ENCODE results near the gene RIC1.
A peak's percentile ranks its signal among the peaks of the same experiment; 100 is the strongest.
"Not testable (repeated sequence)": the region's sequence is repeated elsewhere in the genome, so short reads cannot be mapped to it uniquely, and the experiment has no call there.

RIC1 gene

GRCh38 chr9:5793812-5794211, 164.9 kb downstream of the RIC1 start:
- no peak overlapping the region for H3K4me3 Mint-ChIP-seq
- H3K27ac Mint-ChIP-seq = no peak overlapping the region
- H3K27me3 Mint-ChIP-seq = no peaks in the 10 kb centered on the region
- DNase-seq = no peak
- peaks cover 41% of the 10 kb centered on the region for H3K4me1 Mint-ChIP-seq
- H3K9me3 Mint-ChIP-seq = no peaks in the 10 kb centered on the region
- peak; percentile 46 for ATAC-seq

- Mint-ChIP-seq H3K4me3 (no peak overlapping the region), H3K27ac (no peak overlapping the region), H3K4me1 (peaks cover 42% of the 10 kb centered on the region), H3K9me3 (no peaks in the 10 kb centered on the region), H3K27me3 (no peaks in the 10 kb centered on the region)
- DNase-seq (no peak), ATAC-seq (no peak)
Measured at GRCh38 chr9:5796298-5796697, 167.4 kb downstream of the RIC1 start.

- no peaks in the 10 kb centered on the region for H3K9me3 Mint-ChIP-seq
- peaks cover 26% of the 10 kb centered on the region for H3K4me1 Mint-ChIP-seq
- ATAC-seq (no peak), DNase-seq (no peak)
- no peak overlapping the region for H3K27ac Mint-ChIP-seq
- H3K4me3 Mint-ChIP-seq = no peak overlapping the region
- H3K27me3 Mint-ChIP-seq = no peaks in the 10 kb centered on the region
Measured at GRCh38 chr9:5798581-5798980, 169.7 kb downstream of the RIC1 start.

- no peak overlapping the region for H3K4me3 Mint-ChIP-seq
- ATAC-seq (no peak), DNase-seq (no peak)
- H3K4me1 Mint-ChIP-seq = peaks cover 19% of the 10 kb centered on the region
- H3K27ac Mint-ChIP-seq = no peak overlapping the region
- H3K27me3 Mint-ChIP-seq = no peaks in the 10 kb centered on the region
- H3K9me3 Mint-ChIP-seq = no peaks in the 10 kb centered on the region
Measured at GRCh38 chr9:5799314-5799713, 170.4 kb downstream of the RIC1 start.

GRCh38 chr9:5800378-5800777, 171.5 kb downstream of the RIC1 start:
- H3K4me3 Mint-ChIP-seq, H3K27ac Mint-ChIP-seq, ATAC-seq, H3K27me3 Mint-ChIP-seq, DNase-seq, H3K9me3 Mint-ChIP-seq: not testable (repeated sequence)
- H3K4me1 Mint-ChIP-seq = peaks cover 17% of the 10 kb centered on the region

GRCh38 chr9:5800969-5801738, 172.2 kb downstream of the RIC1 start:
- Mint-ChIP-seq H3K9me3 (no peaks in the 10 kb centered on the region), H3K4me1 (peaks cover 17% of the 10 kb centered on the region), H3K27me3 (no peaks in the 10 kb centered on the region), H3K27ac (peak overlapping the region in 1 of 2 donors; percentile 33), H3K4me3 (no peak overlapping the region)
- ATAC-seq = no peak
- no peak for DNase-seq

- H3K9me3 Mint-ChIP-seq = no peaks in the 10 kb centered on the region
- no peak for ATAC-seq
- no peaks in the 10 kb centered on the region for H3K27me3 Mint-ChIP-seq
- DNase-seq = no peak
- H3K4me3 Mint-ChIP-seq = no peak overlapping the region
- H3K27ac Mint-ChIP-seq = no peak overlapping the region
- peaks cover 17% of the 10 kb centered on the region for H3K4me1 Mint-ChIP-seq
Measured at GRCh38 chr9:5801739-5802113, 172.8 kb downstream of the RIC1 start.

- no peaks in the 10 kb centered on the region for H3K9me3 Mint-ChIP-seq
- ATAC-seq (no peak), DNase-seq (no peak)
- H3K4me3 Mint-ChIP-seq = no peak overlapping the region
- no peak overlapping the region for H3K27ac Mint-ChIP-seq
- H3K27me3 Mint-ChIP-seq = no peaks in the 10 kb centered on the region
- peaks cover 6% of the 10 kb centered on the region for H3K4me1 Mint-ChIP-seq
Measured at GRCh38 chr9:5805478-5805877, 176.6 kb downstream of the RIC1 start.

GRCh38 chr9:5811751-5812150, 182.8 kb downstream of the RIC1 start:
- ATAC-seq = no peak
- H3K9me3 Mint-ChIP-seq = no peaks in the 10 kb centered on the region
- no peak for DNase-seq
- no peaks in the 10 kb centered on the region for H3K4me1 Mint-ChIP-seq
- H3K27me3 Mint-ChIP-seq = no peaks in the 10 kb centered on the region
- H3K4me3 Mint-ChIP-seq = no peak overlapping the region
- H3K27ac Mint-ChIP-seq = no peak overlapping the region

- no peaks in the 10 kb centered on the region for H3K9me3 Mint-ChIP-seq
- ATAC-seq (no peak), DNase-seq (no peak)
- H3K27me3 Mint-ChIP-seq = no peaks in the 10 kb centered on the region
- H3K4me1 Mint-ChIP-seq = no peaks in the 10 kb centered on the region
- no peak overlapping the region for H3K27ac Mint-ChIP-seq
- no peak overlapping the region for H3K4me3 Mint-ChIP-seq
Measured at GRCh38 chr9:5813824-5814223, 184.9 kb downstream of the RIC1 start.

GRCh38 chr9:5815461-5815860, 186.6 kb downstream of the RIC1 start:
- Mint-ChIP-seq H3K27me3 (no peaks in the 10 kb centered on the region), H3K9me3 (no peaks in the 10 kb centered on the region), H3K4me1 (no peaks in the 10 kb centered on the region), H3K27ac (no peak overlapping the region), H3K4me3 (no peak overlapping the region)
- DNase-seq = no peak
- no peak for ATAC-seq

- H3K27me3 Mint-ChIP-seq = no peaks in the 10 kb centered on the region
- DNase-seq (no peak), ATAC-seq (no peak)
- no peaks in the 10 kb centered on the region for H3K4me1 Mint-ChIP-seq
- no peaks in the 10 kb centered on the region for H3K9me3 Mint-ChIP-seq
- H3K4me3 Mint-ChIP-seq = no peak overlapping the region
- no peak overlapping the region for H3K27ac Mint-ChIP-seq
Measured at GRCh38 chr9:5817862-5818261, 189.0 kb downstream of the RIC1 start.

GRCh38 chr9:5818424-5819142, 189.7 kb downstream of the RIC1 start:
- H3K4me1 Mint-ChIP-seq = no peaks in the 10 kb centered on the region
- H3K9me3 Mint-ChIP-seq = no peaks in the 10 kb centered on the region
- H3K27me3 Mint-ChIP-seq = no peaks in the 10 kb centered on the region
- no peak for ATAC-seq
- peak overlapping the region in 1 of 2 donors; percentile 34 for H3K27ac Mint-ChIP-seq
- no peak for DNase-seq
- H3K4me3 Mint-ChIP-seq = no peak overlapping the region

- H3K9me3 Mint-ChIP-seq = no peaks in the 10 kb centered on the region
- DNase-seq (no peak), ATAC-seq (no peak)
- no peak overlapping the region for H3K27ac Mint-ChIP-seq
- H3K4me3 Mint-ChIP-seq = no peak overlapping the region
- H3K4me1 Mint-ChIP-seq = no peaks in the 10 kb centered on the region
- no peaks in the 10 kb centered on the region for H3K27me3 Mint-ChIP-seq
Measured at GRCh38 chr9:5819174-5819573, 190.3 kb downstream of the RIC1 start.

GRCh38 chr9:5820425-5820824, 191.5 kb downstream of the RIC1 start:
- Mint-ChIP-seq H3K9me3 (no peaks in the 10 kb centered on the region), H3K4me1 (peaks cover 3% of the 10 kb centered on the region), H3K27ac (peak overlapping the region in 1 of 2 donors; percentile 47), H3K27me3 (no peaks in the 10 kb centered on the region), H3K4me3 (no peak overlapping the region)
- no peak for ATAC-seq
- no peak for DNase-seq

- no peak overlapping the region for H3K4me3 Mint-ChIP-seq
- H3K27me3 Mint-ChIP-seq = no peaks in the 10 kb centered on the region
- peaks cover 11% of the 10 kb centered on the region for H3K4me1 Mint-ChIP-seq
- H3K27ac Mint-ChIP-seq = no peak overlapping the region
- H3K9me3 Mint-ChIP-seq = no peaks in the 10 kb centered on the region
- ATAC-seq = peak; percentile 60
- no peak for DNase-seq
Measured at GRCh38 chr9:5825223-5825622, 196.3 kb downstream of the RIC1 start.

Data from stimulated activated naive CD8-positive, alpha-beta T cell treated with anti-CD3 and anti-CD28 coated beads, Interleukin-15, amount 100 ng/mL, for 72 hours (primary cell).